Measurements from ENCODE around the gene CLDN4.

The CLDN4 gene

GRCh38 chr7:73876973-73877372 lies 46.2 kb downstream of the CLDN4 start:
- no peak for DNase-seq

DNA sequence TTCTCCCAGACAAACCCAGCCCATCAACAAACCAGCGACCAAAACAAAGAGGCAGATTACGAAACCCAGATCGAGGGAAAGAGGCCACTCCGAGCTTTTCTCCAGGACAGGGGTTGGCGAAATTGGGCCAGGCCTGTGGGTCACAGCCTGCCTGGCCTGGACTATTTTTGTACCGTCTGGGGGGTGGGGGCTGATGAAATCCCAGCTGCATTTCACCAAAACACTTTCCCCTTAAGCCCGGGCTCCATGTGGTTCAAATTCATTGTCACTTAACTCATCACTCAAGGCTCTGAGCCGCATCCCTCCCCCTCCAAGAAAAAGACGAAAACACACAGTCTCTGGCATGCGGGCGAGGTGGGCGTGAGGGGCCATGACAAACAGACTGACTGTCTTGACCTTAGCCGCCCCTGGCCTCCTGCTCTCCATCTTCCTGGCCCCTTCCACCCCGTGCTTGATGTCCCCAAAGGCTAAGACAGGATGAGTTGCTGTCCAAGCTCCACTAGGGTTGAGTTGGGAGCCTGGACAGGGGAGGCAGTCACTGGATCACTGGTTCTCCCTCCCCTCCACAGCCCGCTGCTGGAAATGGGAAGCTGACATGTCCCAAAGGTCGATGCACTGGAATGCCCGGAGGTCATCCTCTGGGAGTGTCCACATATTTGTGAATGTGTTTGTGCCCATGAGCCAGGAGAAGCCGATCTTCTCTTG lies 49.3 kb downstream of the CLDN4 start:
- no peak for DNase-seq

DNA sequence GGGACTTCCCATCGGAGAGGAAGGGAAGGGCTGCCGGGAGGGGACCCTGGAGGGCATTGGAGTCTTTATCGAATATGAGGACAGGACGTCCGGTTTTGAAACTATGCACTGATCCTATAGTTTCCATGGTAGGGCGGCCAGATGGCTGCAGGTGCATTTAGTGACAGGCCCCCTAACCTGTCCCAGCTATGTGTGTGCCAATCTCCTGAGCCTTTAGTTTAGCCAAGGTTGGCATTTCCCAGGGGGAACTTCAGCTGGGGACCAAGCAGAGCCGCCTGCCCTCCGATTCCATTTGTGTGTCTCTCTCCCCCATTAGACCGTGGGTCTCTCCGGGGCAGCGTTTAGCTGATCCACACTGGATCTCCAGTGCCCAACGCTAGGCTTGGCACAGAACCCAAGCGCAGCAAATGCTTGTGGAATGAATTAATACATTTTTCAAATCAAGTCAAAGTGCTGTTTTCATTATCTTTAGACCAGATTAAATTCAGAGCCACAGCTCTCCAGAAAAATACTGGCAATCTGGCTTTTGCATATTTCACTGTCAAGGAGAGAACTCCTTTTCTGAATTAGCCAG lies 50.0 kb downstream of the CLDN4 start:
- no peak for DNase-seq

GRCh38 chr7:73881352-73882046 lies 50.7 kb downstream of the CLDN4 start:
- DNase-seq, result no peak

GRCh38 chr7:73882047-73882402 lies 51.2 kb downstream of the CLDN4 start:
- no peak for DNase-seq
